Caco-2 (cell line): ENCODE data around the gene SLC17A2. TPM values are rescaled to one million over a fixed set of nuclear protein-coding genes. Genes with fewer than 3 reads are reported as not detected.

Source experiments
- BruUV-seq: library from RNA; stranded (reverse); fragments of 400-500 nt; replicated peaks from 2 replicates; lab custom pipeline; 2021; lab: Mats Ljungman, UMichigan
- CTCF ChIA-PET: fragments of 300-600 bp; sonication (Branson Sonifier 250); formaldehyde crosslinking; loops from one replicate; lab custom pipeline; 2022; ENCODE audit warnings: antibody characterized with exemption; lab: Charles Lee
- POLR2A ChIA-PET: fragments of 300-600 bp; sonication (Branson Sonifier 250); formaldehyde crosslinking; loops from one replicate; lab custom pipeline; 2022; ENCODE audit warnings: antibody characterized with exemption; lab: Charles Lee
- DNase-seq, 2 experiments: peaks; one replicate each; pipeline versions ENCODE4 v3.0.0 to v3.0.0-alpha.2; 2020 to 2022
- H3K27me3 ChIP-seq: replicated peaks from 2 replicates; pipeline ENCODE4 v1.6.0; 2011; ENCODE audit warnings: low read length; ENCODE audit not compliant: control insufficient read depth, insufficient read depth
- H3K36me3 ChIP-seq: 2 replicates; pipeline ENCODE4 v1.5.1; 2011; ENCODE audit warnings: low read length; ENCODE audit not compliant: control insufficient read depth, insufficient read depth
- H3K4me1 ChIP-seq: fragments of 250-450 bp; sonication (Bioruptor Pico); 2 replicates; pipeline ENCODE4 v1.5.1; 2020; ENCODE audit warnings: mild to moderate bottlenecking
- H3K4me3 ChIP-seq: 2 replicates; pipeline ENCODE4 v1.5.1; 2011; ENCODE audit warnings: low read depth, mild to moderate bottlenecking, control low read depth, low read length
- H3K9me3 ChIP-seq: fragments of 250-450 bp; sonication (Bioruptor Pico); 2 replicates; pipeline ENCODE4 v1.5.1; 2020; ENCODE audit warnings: mild to moderate bottlenecking, moderate library complexity
- H3K27ac Mint-ChIP-seq: one replicate; pipeline ENCODE4 v1.8.0; 2022; ENCODE audit warnings: mixed read lengths; ENCODE audit not compliant: unreplicated experiment
- H3K27me3 Mint-ChIP-seq: one replicate; pipeline ENCODE4 v1.8.0; 2022; ENCODE audit warnings: mixed read lengths; ENCODE audit not compliant: insufficient read depth, unreplicated experiment
- H3K36me3 Mint-ChIP-seq: one replicate; pipeline ENCODE4 v1.8.0; 2022; ENCODE audit warnings: mild to moderate bottlenecking, mixed read lengths; ENCODE audit not compliant: insufficient read depth, unreplicated experiment
- H3K4me1 Mint-ChIP-seq: one replicate; pipeline ENCODE4 v1.8.0; 2022; ENCODE audit warnings: low read depth, mixed read lengths; ENCODE audit not compliant: unreplicated experiment
- H3K4me3 Mint-ChIP-seq: one replicate; pipeline ENCODE4 v1.8.0; 2022; ENCODE audit warnings: mild to moderate bottlenecking, moderate library complexity, mixed read lengths; ENCODE audit not compliant: unreplicated experiment
- H3K9me3 Mint-ChIP-seq: one replicate; pipeline ENCODE4 v1.8.0; 2022; ENCODE audit warnings: mixed read lengths; ENCODE audit not compliant: unreplicated experiment
- intact Hi-C: fragments of 100-400 bp; cut with micrococcal nuclease; formaldehyde crosslinking; loops from one replicate; pipeline ENCODE4 v1.10.0; 2022; ENCODE audit not compliant: unreplicated experiment
- total RNA-seq: library from RNA; stranded (reverse); gene quantifications from 2 replicates; pipeline ENCODE4 v1.2.3, GENCODE V29; 2022
- TF ChIP-seq, protein P1 (sequence below), 2 experiments: fragments of 200-600 bp in 1 of 2; IDR thresholded peaks; 1 replicate in 1 of 2; 2 replicates in 1 of 2; pipeline versions ENCODE4 v1.5.1 to v1.8.0; 2011 to 2022; ENCODE audit warnings: antibody characterized with exemption in 1 of 2, control low read depth in 1 of 2, inconsistent platforms in 1 of 2, low read depth in 1 of 2, low read length in 1 of 2, mild to moderate bottlenecking in 1 of 2, moderate library complexity in 1 of 2; ENCODE audit not compliant: insufficient read depth in 1 of 2, severe bottlenecking in 1 of 2, unreplicated experiment in 1 of 2

SLC17A2 gene
- total RNA-seq, 1 experiment from 2014 or later, result not detected

DNA sequence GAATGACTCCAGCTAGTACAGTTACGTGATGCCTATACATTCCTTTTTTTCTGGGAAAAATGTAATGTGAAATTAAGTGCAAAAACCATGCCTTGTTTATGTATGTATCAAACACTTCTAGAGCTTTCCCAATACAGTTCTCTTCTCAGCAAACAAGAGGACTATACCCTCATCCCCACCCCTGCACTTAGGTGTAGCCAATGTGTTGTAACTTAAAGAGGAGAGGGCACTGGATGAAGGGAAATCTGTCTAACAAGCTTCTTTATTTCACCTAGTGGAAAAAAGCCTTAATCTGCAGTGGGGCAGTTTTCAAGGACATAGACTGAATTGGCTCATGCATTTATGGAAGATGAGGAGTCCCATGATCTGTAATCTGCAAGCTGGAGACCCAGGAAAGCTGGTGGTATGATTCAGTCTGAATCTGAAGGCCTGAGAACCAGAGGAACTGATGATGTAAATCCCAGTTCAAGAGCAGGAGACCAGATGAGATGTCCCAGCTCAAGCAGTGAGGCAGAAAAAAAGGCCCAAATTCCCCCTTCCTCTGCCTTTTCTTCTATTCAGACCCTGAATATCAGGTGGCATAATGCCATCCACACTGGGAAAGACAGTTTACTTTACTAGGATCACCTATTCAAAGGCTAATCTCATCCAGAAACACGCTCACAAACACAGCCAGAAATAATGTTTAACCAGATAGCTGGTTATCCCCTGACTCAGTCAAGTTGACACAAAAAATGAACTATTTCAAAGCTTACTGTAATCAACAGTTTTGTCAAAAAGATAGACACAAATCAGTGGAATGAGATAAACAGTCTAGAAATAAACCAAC is 30.7 kb downstream of the SLC17A2 start:
- CTCF ChIA-PET, result interaction anchor here (0.6 to 2.0 kb wide), 4 partner anchors 10 to 93 kb away, joined by 3 to 10 read pairs (median 6); no protein-coding TSS in a partner anchor
- H3K9me3 ChIP-seq, result no peaks in the 10 kb centered on the region
- no peaks in the 10 kb centered on the region for H3K36me3 ChIP-seq
- TF ChIP-seq, protein P1, sequence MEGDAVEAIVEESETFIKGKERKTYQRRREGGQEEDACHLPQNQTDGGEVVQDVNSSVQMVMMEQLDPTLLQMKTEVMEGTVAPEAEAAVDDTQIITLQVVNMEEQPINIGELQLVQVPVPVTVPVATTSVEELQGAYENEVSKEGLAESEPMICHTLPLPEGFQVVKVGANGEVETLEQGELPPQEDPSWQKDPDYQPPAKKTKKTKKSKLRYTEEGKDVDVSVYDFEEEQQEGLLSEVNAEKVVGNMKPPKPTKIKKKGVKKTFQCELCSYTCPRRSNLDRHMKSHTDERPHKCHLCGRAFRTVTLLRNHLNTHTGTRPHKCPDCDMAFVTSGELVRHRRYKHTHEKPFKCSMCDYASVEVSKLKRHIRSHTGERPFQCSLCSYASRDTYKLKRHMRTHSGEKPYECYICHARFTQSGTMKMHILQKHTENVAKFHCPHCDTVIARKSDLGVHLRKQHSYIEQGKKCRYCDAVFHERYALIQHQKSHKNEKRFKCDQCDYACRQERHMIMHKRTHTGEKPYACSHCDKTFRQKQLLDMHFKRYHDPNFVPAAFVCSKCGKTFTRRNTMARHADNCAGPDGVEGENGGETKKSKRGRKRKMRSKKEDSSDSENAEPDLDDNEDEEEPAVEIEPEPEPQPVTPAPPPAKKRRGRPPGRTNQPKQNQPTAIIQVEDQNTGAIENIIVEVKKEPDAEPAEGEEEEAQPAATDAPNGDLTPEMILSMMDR (IDR thresholded peaks at IDR 0.05; ENCODE audit: insufficient read depth in 1 of 2, low read depth in 1 of 2, low read length in 1 of 2, severe bottlenecking in 1 of 2, unreplicated experiment in 1 of 2), result no peak
- Mint-ChIP-seq H3K36me3 (no peaks in the 10 kb centered on the region), H3K4me3 (peak overlapping the region; percentile 11), H3K27ac (peak overlapping the region; percentile 58), H3K4me1 (peaks cover 34% of the 10 kb centered on the region), H3K27me3 (no peaks in the 10 kb centered on the region), H3K9me3 (no peaks in the 10 kb centered on the region)
- DNase-seq, result no peak
- BruUV-seq, result no TSS peak
- H3K4me1 ChIP-seq, result peaks cover 30% of the 10 kb centered on the region
- H3K27me3 ChIP-seq, result no peaks in the 10 kb centered on the region
- POLR2A ChIA-PET, result interaction anchor here (0.5 to 1.2 kb wide), 2 partner anchors 132 to 1612 kb away, joined by 4 read pairs; a partner anchor contains a TSS
- intact Hi-C loops, result no loop called here
- H3K4me3 ChIP-seq, result no peak overlapping the region

DNA sequence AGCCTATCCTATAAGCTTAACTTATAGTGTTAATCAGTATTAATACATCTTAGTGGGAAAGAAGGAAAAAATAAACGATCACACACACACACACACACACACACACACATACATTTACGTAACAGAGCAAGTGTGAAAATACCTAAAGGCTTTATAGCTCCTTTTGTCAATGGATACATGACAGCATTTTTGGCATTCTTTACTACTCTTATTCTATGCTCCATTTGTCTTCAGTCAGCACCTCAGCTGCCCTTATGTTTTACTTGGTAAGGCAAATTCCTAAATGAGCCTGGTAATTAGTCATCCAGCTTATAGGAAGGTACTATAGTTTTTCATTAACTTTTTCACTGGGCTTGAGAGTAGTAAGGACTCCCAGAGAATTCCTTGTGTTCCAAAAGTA is 31.4 kb downstream of the SLC17A2 start:
- Mint-ChIP-seq H3K27me3 (no peaks in the 10 kb centered on the region), H3K36me3 (no peaks in the 10 kb centered on the region), H3K4me3 (peak overlapping the region; percentile 48), H3K27ac (peak overlapping the region; percentile 58), H3K4me1 (peaks cover 34% of the 10 kb centered on the region), H3K9me3 (no peaks in the 10 kb centered on the region)
- no peak overlapping the region for H3K4me3 ChIP-seq
- ChIA-PET POLR2A (interaction anchor here (1.2 kb wide), 1 partner anchor 133 kb away, joined by 4 read pairs; a partner anchor contains a TSS), CTCF (interaction anchor here (0.6 to 2.0 kb wide), 6 partner anchors 9 to 205 kb away, joined by 3 to 10 read pairs (median 4); no protein-coding TSS in a partner anchor)
- no TSS peak for BruUV-seq
- DNase-seq, result peak in 1 of 2 experiments; percentile 18
- TF ChIP-seq, protein P1 (IDR thresholded peaks at IDR 0.05; ENCODE audit: insufficient read depth in 1 of 2, low read depth in 1 of 2, low read length in 1 of 2, severe bottlenecking in 1 of 2, unreplicated experiment in 1 of 2), result no peak
- H3K4me1 ChIP-seq, result peaks cover 30% of the 10 kb centered on the region
- intact Hi-C loops, result no loop called here
- no peaks in the 10 kb centered on the region for H3K27me3 ChIP-seq
- H3K36me3 ChIP-seq, result no peaks in the 10 kb centered on the region
- H3K9me3 ChIP-seq, result no peaks in the 10 kb centered on the region

DNA sequence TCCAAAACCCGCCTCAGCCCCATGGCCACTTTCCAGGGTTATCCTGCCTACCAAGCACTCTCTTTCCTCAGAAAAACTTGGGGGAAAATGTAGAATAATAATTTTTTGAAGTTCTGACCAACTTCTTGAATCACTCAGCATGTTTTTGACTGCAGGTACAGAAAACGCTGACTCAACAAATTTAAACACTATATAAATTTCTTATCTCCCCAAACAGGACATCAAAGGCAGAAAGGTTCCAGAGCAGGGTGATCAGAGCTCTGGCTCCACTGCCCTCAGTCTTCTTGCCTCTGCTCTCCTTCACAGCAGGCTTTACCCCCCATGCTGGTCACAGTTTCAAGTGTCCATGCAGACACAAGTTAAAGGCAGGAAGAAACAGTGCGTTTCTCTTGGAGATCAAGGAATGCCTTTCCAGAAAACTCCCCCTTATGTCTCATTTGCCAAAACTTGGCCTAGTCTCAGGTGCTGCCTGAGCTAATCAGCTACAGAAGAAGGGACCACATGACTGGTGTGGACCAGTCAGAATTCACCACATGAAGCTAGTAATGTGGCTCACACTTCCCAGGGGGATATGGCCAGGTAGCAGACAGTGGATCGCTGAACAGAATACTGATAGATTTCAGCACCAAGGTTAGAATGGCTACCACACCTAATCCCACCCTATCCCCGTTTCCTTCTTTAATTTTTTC is 32.1 kb downstream of the SLC17A2 start:
- no TSS peak for BruUV-seq
- Histone ChIP-seq H3K27me3 (no peaks in the 10 kb centered on the region), H3K4me3 (no peak overlapping the region), H3K9me3 (no peaks in the 10 kb centered on the region), H3K36me3 (no peaks in the 10 kb centered on the region), H3K4me1 (peaks cover 30% of the 10 kb centered on the region)
- H3K27ac Mint-ChIP-seq, result peak overlapping the region; percentile 58
- H3K9me3 Mint-ChIP-seq, result no peaks in the 10 kb centered on the region
- no peaks in the 10 kb centered on the region for H3K36me3 Mint-ChIP-seq
- H3K4me3 Mint-ChIP-seq, result peak overlapping the region; percentile 48
- TF ChIP-seq, protein P1 (IDR thresholded peaks at IDR 0.05; ENCODE audit: insufficient read depth in 1 of 2, low read depth in 1 of 2, low read length in 1 of 2, severe bottlenecking in 1 of 2, unreplicated experiment in 1 of 2), result no peak
- DNase-seq, result peak; percentile 28 to 56
- CTCF ChIA-PET, result interaction anchor here (0.7 to 2.0 kb wide), 5 partner anchors 8 to 204 kb away, joined by 3 to 10 read pairs (median 5); no protein-coding TSS in a partner anchor
- POLR2A ChIA-PET, result interaction anchor here (1.2 kb wide), 1 partner anchor 134 kb away, joined by 4 read pairs; a partner anchor contains a TSS
- peaks cover 34% of the 10 kb centered on the region for H3K4me1 Mint-ChIP-seq
- intact Hi-C loops, result no loop called here
- no peaks in the 10 kb centered on the region for H3K27me3 Mint-ChIP-seq
